Measurements from ENCODE around the gene KRTAP6-2. TPM values are rescaled to one million over a fixed set of nuclear protein-coding genes. Genes with fewer than 3 reads are reported as not detected.

KRTAP6-2 gene
- total RNA-seq, 4 donors from 2014 or later, result not detected

Small RNA genes lying within 50 kb of the gene (small RNA-seq; reads per million reads assigned to genes)
- 0 reads per million in 3 donors for gene KRTAP20-1
- gene KRTAP20-3, result 0 reads per million in 3 donors
- 0 reads per million in 3 donors for gene KRTAP20-4
- gene KRTAP22-1, result 0 reads per million in 3 donors
- 0 reads per million in 3 donors for gene KRTAP22-2

Other genes with a start within 250 kb of the KRTAP6-2 start
- not detected for gene KRTAP13-2, start 226.6 kb downstream of the KRTAP6-2 start, total RNA-seq
- gene KRTAP13-1, start 202.9 kb downstream of the KRTAP6-2 start, total RNA-seq, result not detected
- gene KRTAP13-3, start 173.0 kb downstream of the KRTAP6-2 start, total RNA-seq, result not detected
- not detected for gene KRTAP13-4, start 168.7 kb downstream of the KRTAP6-2 start, total RNA-seq
- gene KRTAP15-1, start 158.6 kb downstream of the KRTAP6-2 start, total RNA-seq, result not detected
- gene KRTAP19-1, start 118.5 kb downstream of the KRTAP6-2 start, total RNA-seq, result not detected
- not detected for gene KRTAP19-2, start 111.5 kb downstream of the KRTAP6-2 start, total RNA-seq
- not detected for gene KRTAP19-3, start 106.9 kb downstream of the KRTAP6-2 start, total RNA-seq
- gene KRTAP19-4, start 101.7 kb downstream of the KRTAP6-2 start, total RNA-seq, result not detected
- gene KRTAP19-5, start 96.8 kb downstream of the KRTAP6-2 start, total RNA-seq, result not detected
- not detected for gene KRTAP19-6, start 57.0 kb downstream of the KRTAP6-2 start, total RNA-seq
- gene KRTAP19-7, start 37.6 kb downstream of the KRTAP6-2 start, total RNA-seq, result not detected
- gene KRTAP22-2, start 8.5 kb downstream of the KRTAP6-2 start, total RNA-seq, result not detected
- gene KRTAP6-3, start 6.5 kb downstream of the KRTAP6-2 start, total RNA-seq, result not detected
- not detected for gene KRTAP22-1, start 2.2 kb upstream of the KRTAP6-2 start, total RNA-seq
- not detected for gene KRTAP6-1, start 15.0 kb upstream of the KRTAP6-2 start, total RNA-seq
- gene KRTAP20-1, start 17.5 kb upstream of the KRTAP6-2 start, total RNA-seq, result not detected
- gene KRTAP20-4, start 21.7 kb upstream of the KRTAP6-2 start, total RNA-seq, result not detected
- gene KRTAP20-2, start 36.3 kb upstream of the KRTAP6-2 start, total RNA-seq, result not detected
- gene KRTAP20-3, start 44.0 kb upstream of the KRTAP6-2 start, total RNA-seq, result not detected
- not detected for gene KRTAP21-3, start 119.9 kb upstream of the KRTAP6-2 start, total RNA-seq
- gene KRTAP21-2, start 148.4 kb upstream of the KRTAP6-2 start, total RNA-seq, result not detected
- gene KRTAP21-1, start 156.5 kb upstream of the KRTAP6-2 start, total RNA-seq, result not detected
- not detected for gene KRTAP8-1, start 214.4 kb upstream of the KRTAP6-2 start, total RNA-seq
- not detected for gene KRTAP7-1, start 230.9 kb upstream of the KRTAP6-2 start, total RNA-seq

All from esophagus muscularis mucosa (tissue), 4 donors.